Neural cell (in vitro differentiated cells): ENCODE data around the gene MAJIN. TPM values are rescaled to one million over a fixed set of nuclear protein-coding genes. Genes with fewer than 3 reads are reported as not detected.

ENCODE experiments used
- H2AFZ ChIP-seq: fragments of 200-600, 300-800 bp; sonication (generic), shearing (Covaris generic); 2 replicates; pipeline ENCODE4 v1.6.0; 2014; ENCODE audit warnings: low read depth, mild to moderate bottlenecking, antibody characterized with exemption, low read length, moderate library complexity
- H3F3A ChIP-seq: fragments of 200-600 bp; shearing (Covaris generic); 2 replicates; pipeline ENCODE4 v1.6.1; 2016; ENCODE audit warnings: mild to moderate bottlenecking, moderate library complexity, mixed read lengths, antibody characterized with exemption, low read length; ENCODE audit not compliant: insufficient read depth, poor library complexity, severe bottlenecking
- H3K27ac ChIP-seq: fragments of 200-600, 300-800 bp; sonication (generic), shearing (Covaris generic); 2 replicates; pipeline ENCODE4 v1.5.1; 2014; ENCODE audit warnings: mild to moderate bottlenecking, low read length, moderate library complexity
- H3K27me3 ChIP-seq: fragments of 300-800, 200-600 bp; sonication (generic), shearing (Covaris generic); 2 replicates; pipeline ENCODE4 v1.6.0; 2014; ENCODE audit warnings: mild to moderate bottlenecking, low read depth, low read length, moderate library complexity; ENCODE audit not compliant: insufficient read depth
- H3K36me3 ChIP-seq: fragments of 300-800, 200-600 bp; sonication (generic), shearing (Covaris generic); 2 replicates; pipeline ENCODE4 v1.5.1; 2014; ENCODE audit warnings: mild to moderate bottlenecking, antibody characterized with exemption, low read length, moderate library complexity; ENCODE audit not compliant: insufficient read depth
- H3K4me2 ChIP-seq: fragments of 300-800, 200-600 bp; sonication (generic), shearing (Covaris generic); 2 replicates; pipeline ENCODE4 v1.6.0; 2014; ENCODE audit warnings: mild to moderate bottlenecking, low read length
- H3K4me3 ChIP-seq: fragments of 300-800, 200-600 bp; sonication (generic), shearing (Covaris generic); 2 replicates; pipeline ENCODE4 v1.5.1; 2014; ENCODE audit warnings: mild to moderate bottlenecking, low read length, moderate library complexity
- H3K79me2 ChIP-seq: fragments of 200-600 bp; shearing (Covaris generic); replicated peaks from 2 replicates; pipeline ENCODE4 v1.6.0; 2014; ENCODE audit warnings: mild to moderate bottlenecking, low read length, moderate library complexity; ENCODE audit not compliant: insufficient read depth
- H3K9ac ChIP-seq: fragments of 300-800, 200-600 bp; sonication (generic), shearing (Covaris generic); 2 replicates; pipeline ENCODE4 v1.6.1; 2016; ENCODE audit warnings: mild to moderate bottlenecking, low read length, mixed read lengths
- H3K9me2 ChIP-seq: fragments of 200-600 bp; shearing (Covaris generic); 2 replicates; pipeline ENCODE4 v1.6.1; 2016; ENCODE audit warnings: mild to moderate bottlenecking, low read length, mixed read lengths; ENCODE audit not compliant: insufficient read depth
- H3K9me3 ChIP-seq: fragments of 200-600, 300-800 bp; sonication (generic), shearing (Covaris generic); 2 replicates; pipeline ENCODE4 v1.6.1; 2016; ENCODE audit warnings: mild to moderate bottlenecking, mixed run types, low read length, moderate library complexity, mixed read lengths
- H4K20me1 ChIP-seq: fragments of 200-600 bp; shearing (Covaris generic); 2 replicates; pipeline ENCODE4 v1.6.1; 2016; ENCODE audit warnings: mild to moderate bottlenecking, mixed run types; ENCODE audit not compliant: insufficient read depth
- EP300 ChIP-seq: fragments of 450-650 bp; conservative IDR thresholded peaks from 2 replicates; pipeline ENCODE4 v1.6.1; 2014; ENCODE audit warnings: antibody characterized with exemption, mild to moderate bottlenecking, moderate library complexity; ENCODE audit not compliant: poor library complexity, severe bottlenecking
- EZH2 ChIP-seq: fragments of 200-600, 300-800 bp; shearing (Covaris generic), sonication (generic); IDR thresholded peaks from 2 replicates; pipeline ENCODE4 v1.6.1; 2014; ENCODE audit warnings: antibody characterized with exemption, low read length, borderline replicate concordance, mild to moderate bottlenecking; ENCODE audit not compliant: insufficient read depth, poor library complexity, severe bottlenecking
- MXI1 ChIP-seq: fragments of 450-650 bp; conservative IDR thresholded peaks from 2 replicates; pipeline ENCODE4 v1.6.1; 2014; ENCODE audit warnings: antibody characterized with exemption, mild to moderate bottlenecking; ENCODE audit not compliant: poor library complexity, severe bottlenecking
- POLR2AphosphoS5 ChIP-seq: IDR thresholded peaks from 2 replicates; pipeline ENCODE4 v1.6.1; 2012
- RAD21 ChIP-seq: fragments of 450-650 bp; conservative IDR thresholded peaks from 2 replicates; pipeline ENCODE4 v1.6.1; 2014; ENCODE audit warnings: antibody characterized with exemption, mild to moderate bottlenecking, moderate library complexity
- SMC3 ChIP-seq: fragments of 450-650 bp; conservative IDR thresholded peaks from 2 replicates; pipeline ENCODE4 v1.6.1; 2014; ENCODE audit warnings: antibody characterized with exemption, mild to moderate bottlenecking, moderate library complexity; ENCODE audit not compliant: poor library complexity
- TAF1 ChIP-seq: IDR thresholded peaks from 2 replicates; pipeline ENCODE4 v1.6.1; 2012; ENCODE audit warnings: low read depth
- polyA plus RNA-seq: library from polyadenylated mRNA; depleted of rRNA; stranded (reverse); fragments of >200 nt; gene quantifications from 2 replicates; pipeline ENCODE4 v1.2.3, GENCODE V29; 2014
- TF ChIP-seq, protein P1 (sequence below): fragments of 450-650 bp; IDR thresholded peaks from 2 replicates; pipeline ENCODE4 v1.5.1; 2014; ENCODE audit warnings: antibody characterized with exemption, mild to moderate bottlenecking, moderate library complexity; ENCODE audit not compliant: poor library complexity, severe bottlenecking
- TF ChIP-seq, protein P2 (sequence below): IDR thresholded peaks from 2 replicates; pipeline ENCODE4 v1.6.1; 2012; ENCODE audit warnings: borderline replicate concordance

Gene MAJIN
- polyA plus RNA-seq, 1 donor from 2014 or later: not detected

DNA sequence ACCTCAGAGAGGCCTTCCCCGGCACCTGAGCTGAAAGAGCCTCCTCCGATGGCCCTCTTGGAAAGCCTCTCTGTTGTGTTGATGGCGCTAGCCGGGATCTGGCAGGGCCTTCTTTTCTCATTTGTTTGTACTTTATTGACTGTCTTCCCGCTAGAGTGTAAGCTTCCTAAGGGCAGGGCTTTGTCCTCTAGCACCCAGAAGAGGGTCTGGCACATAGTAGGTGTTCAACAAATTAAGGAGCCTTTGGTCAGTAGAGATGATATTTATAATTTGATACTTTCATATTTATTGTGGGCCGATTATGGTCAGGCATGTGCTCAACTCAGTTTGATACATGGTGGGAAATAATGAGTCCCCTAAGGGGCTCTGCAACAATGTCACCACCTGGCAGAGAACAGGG, 46.0 kb upstream of the MAJIN start:
- TF ChIP-seq, protein P1, sequence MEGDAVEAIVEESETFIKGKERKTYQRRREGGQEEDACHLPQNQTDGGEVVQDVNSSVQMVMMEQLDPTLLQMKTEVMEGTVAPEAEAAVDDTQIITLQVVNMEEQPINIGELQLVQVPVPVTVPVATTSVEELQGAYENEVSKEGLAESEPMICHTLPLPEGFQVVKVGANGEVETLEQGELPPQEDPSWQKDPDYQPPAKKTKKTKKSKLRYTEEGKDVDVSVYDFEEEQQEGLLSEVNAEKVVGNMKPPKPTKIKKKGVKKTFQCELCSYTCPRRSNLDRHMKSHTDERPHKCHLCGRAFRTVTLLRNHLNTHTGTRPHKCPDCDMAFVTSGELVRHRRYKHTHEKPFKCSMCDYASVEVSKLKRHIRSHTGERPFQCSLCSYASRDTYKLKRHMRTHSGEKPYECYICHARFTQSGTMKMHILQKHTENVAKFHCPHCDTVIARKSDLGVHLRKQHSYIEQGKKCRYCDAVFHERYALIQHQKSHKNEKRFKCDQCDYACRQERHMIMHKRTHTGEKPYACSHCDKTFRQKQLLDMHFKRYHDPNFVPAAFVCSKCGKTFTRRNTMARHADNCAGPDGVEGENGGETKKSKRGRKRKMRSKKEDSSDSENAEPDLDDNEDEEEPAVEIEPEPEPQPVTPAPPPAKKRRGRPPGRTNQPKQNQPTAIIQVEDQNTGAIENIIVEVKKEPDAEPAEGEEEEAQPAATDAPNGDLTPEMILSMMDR: no peak
- TF ChIP-seq POLR2AphosphoS5 (no peak), EZH2 (no peak), SMC3 (no peak)
- no peak overlapping the region for H3K9ac ChIP-seq
- no peak overlapping the region for H3K4me3 ChIP-seq
- no peaks in the 10 kb centered on the region for H3K27me3 ChIP-seq
- H3K9me3 ChIP-seq: no peaks in the 10 kb centered on the region
- no peak overlapping the region for H3K27ac ChIP-seq
- no peaks in the 10 kb centered on the region for H4K20me1 ChIP-seq
- H3K4me2 ChIP-seq: no peak overlapping the region
- H3F3A ChIP-seq: no peaks in the 10 kb centered on the region
- H3K9me2 ChIP-seq: no peaks in the 10 kb centered on the region
- no peaks in the 10 kb centered on the region for H3K79me2 ChIP-seq
- H2AFZ ChIP-seq: no peak overlapping the region
- H3K36me3 ChIP-seq: no peaks in the 10 kb centered on the region

GRCh38 chr11:65016705-65017104, 44.8 kb upstream of the MAJIN start:
- Histone ChIP-seq H3K27ac (no peak overlapping the region), H3K4me2 (no peak overlapping the region), H4K20me1 (no peaks in the 10 kb centered on the region), H3K79me2 (no peaks in the 10 kb centered on the region), H3K36me3 (no peaks in the 10 kb centered on the region), H3F3A (no peaks in the 10 kb centered on the region), H3K9ac (no peak overlapping the region), H3K9me3 (no peaks in the 10 kb centered on the region), H2AFZ (no peak overlapping the region), H3K4me3 (no peak overlapping the region), H3K9me2 (no peaks in the 10 kb centered on the region), H3K27me3 (no peaks in the 10 kb centered on the region)
- TF ChIP-seq TAF1: no peak
- no peak for TF ChIP-seq SMC3
- TF ChIP-seq EZH2: no peak

DNA sequence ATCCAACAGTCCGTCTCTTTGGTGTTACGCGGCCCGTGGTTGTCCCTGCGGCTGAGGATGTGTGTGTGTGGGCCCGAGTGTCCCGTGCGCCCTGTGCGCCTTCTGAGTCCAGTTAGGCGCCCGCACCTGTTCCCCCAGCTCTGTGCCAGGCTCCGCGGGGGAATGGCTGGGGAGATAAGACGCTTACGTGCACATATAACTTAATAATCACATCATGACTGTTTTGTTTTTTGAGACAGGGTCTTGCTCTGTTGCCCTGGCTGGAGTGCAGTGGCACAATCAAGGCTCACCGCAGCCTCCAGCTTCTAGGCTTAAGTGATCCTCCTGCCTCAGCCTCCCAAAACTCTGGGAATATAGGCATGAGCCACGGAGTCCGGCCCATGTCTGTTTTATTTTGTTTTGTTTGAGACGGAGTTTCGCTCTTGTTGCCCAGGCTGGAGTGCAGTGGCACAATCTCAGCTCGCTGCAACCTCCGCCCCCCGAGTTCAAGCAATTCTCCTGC, 42.9 kb upstream of the MAJIN start:
- TF ChIP-seq RAD21: no peak
- TF ChIP-seq EP300: no peak
- no peak for TF ChIP-seq EZH2
- TF ChIP-seq SMC3: no peak
- TF ChIP-seq, protein P2, sequence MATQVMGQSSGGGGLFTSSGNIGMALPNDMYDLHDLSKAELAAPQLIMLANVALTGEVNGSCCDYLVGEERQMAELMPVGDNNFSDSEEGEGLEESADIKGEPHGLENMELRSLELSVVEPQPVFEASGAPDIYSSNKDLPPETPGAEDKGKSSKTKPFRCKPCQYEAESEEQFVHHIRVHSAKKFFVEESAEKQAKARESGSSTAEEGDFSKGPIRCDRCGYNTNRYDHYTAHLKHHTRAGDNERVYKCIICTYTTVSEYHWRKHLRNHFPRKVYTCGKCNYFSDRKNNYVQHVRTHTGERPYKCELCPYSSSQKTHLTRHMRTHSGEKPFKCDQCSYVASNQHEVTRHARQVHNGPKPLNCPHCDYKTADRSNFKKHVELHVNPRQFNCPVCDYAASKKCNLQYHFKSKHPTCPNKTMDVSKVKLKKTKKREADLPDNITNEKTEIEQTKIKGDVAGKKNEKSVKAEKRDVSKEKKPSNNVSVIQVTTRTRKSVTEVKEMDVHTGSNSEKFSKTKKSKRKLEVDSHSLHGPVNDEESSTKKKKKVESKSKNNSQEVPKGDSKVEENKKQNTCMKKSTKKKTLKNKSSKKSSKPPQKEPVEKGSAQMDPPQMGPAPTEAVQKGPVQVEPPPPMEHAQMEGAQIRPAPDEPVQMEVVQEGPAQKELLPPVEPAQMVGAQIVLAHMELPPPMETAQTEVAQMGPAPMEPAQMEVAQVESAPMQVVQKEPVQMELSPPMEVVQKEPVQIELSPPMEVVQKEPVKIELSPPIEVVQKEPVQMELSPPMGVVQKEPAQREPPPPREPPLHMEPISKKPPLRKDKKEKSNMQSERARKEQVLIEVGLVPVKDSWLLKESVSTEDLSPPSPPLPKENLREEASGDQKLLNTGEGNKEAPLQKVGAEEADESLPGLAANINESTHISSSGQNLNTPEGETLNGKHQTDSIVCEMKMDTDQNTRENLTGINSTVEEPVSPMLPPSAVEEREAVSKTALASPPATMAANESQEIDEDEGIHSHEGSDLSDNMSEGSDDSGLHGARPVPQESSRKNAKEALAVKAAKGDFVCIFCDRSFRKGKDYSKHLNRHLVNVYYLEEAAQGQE: no peak
- no peak for TF ChIP-seq TAF1
- TF ChIP-seq POLR2AphosphoS5: no peak
- TF ChIP-seq, protein P1: no peak
- TF ChIP-seq MXI1: no peak
- H3K27me3 ChIP-seq: no peaks in the 10 kb centered on the region
- no peaks in the 10 kb centered on the region for H3K9me2 ChIP-seq
- no peaks in the 10 kb centered on the region for H4K20me1 ChIP-seq
- no peaks in the 10 kb centered on the region for H3F3A ChIP-seq
- H3K79me2 ChIP-seq: no peaks in the 10 kb centered on the region
- H3K27ac ChIP-seq: peak overlapping the region; percentile 82
- peak overlapping the region; percentile 55 for H3K4me2 ChIP-seq
- peak overlapping the region; percentile 60 for H2AFZ ChIP-seq
- no peaks in the 10 kb centered on the region for H3K9me3 ChIP-seq
- H3K9ac ChIP-seq: peak overlapping the region; percentile 84
- peak overlapping the region; percentile 90 for H3K4me3 ChIP-seq
- no peaks in the 10 kb centered on the region for H3K36me3 ChIP-seq
